Measurements from ENCODE around the gene VWA3B.
"Not testable (repeated sequence)": the region's sequence is repeated elsewhere in the genome, so short reads cannot be mapped to it uniquely, and the experiment has no call there.

Gene VWA3B

DNA sequence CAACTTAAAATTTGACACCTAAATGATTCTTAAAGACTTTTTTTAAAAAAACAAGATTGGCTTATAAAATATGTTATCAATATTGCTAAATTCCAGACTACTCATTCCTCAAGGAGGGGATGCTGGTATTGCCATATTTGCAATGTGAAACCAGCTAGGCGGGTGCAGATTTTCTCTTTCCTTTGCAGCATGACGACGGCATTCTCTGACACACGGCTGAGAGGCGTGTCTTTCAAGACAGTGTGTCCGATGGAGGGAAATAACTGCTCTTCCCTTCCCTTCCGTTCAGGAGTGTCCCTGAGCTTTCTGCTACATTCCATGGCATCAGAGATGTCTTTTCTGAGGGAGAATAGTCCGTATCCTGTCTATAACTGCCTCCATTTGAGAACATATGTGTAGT is 221.1 kb downstream of the VWA3B start:
- DNase-seq, result no peak

DNA sequence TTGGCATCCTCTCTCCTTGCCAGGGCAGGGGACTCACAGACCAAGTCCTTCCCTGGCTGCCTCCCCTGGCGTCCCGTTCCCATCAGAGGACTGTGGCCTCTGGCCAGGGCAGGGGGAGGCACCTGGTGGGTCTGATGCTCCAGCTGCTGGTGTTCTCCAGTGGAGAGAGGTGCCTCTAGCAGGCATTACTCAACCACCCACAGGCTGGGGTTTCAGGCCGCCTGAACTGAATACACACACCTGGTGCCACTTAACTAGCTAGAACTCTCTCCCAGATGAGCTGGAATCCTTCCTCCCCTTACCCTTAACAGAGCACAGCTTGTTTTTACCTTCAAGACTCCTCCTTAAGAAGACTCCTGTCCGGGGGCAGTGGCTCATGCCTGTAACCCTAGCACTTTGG is 221.6 kb downstream of the VWA3B start:
- no peak for DNase-seq

DNA sequence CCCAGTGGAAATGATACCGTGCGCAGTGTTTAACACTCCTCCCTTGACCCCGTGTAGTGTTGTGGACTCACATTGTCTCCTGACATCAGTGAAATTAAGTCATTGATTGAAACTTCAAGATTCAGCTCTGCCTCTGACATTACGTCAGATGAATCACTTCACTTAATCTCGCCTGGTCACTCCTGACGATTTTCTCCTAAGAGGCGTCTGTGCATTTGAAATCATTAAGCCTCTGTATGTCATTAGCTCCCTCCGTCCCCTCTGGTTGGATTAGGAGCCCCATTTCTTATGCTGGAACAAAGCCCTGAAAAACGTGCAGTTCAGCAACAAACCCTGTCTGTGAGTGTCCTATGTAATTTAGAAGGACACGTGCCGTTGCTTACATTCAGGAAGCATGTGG is 222.6 kb downstream of the VWA3B start:
- no peak for DNase-seq

DNA sequence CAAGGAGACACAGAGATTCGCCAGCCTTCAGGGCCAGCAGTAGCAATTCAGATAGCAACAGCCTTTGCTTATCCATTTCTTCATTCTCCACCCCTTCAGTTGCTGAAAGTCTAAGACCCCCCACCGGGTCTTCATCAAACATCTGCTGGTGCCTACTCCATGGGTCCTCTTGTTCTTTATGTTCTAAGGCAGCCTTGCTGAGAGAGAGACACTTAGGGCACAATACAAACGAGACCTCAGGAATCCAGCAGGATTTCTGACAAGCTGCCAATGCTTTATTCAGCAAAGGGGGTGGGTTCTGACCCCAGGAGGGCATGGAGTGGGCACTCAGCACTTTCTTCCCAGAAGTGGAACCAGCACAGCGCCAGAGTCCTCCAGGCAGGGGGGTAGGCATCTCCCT is 223.0 kb downstream of the VWA3B start:
- no peak for DNase-seq

DNA sequence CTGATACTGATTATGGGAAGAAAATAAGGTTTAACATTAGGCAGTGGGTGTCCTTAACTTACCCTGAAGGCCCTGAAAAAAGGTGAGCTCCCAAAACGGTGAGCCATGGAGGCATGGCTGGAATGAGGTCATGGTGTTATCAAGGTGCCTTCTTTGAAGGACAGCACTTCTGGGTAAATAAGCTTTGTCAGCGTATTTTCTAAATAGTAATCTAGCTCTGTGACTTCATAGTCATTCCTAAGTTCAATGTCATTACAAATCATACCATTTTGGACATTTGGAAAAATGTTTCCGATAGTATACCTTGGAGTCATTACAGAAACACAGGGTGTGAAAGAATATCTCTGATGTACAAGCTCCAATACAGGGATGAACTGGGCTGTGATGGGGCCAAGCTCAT is 224.1 kb downstream of the VWA3B start:
- no peak for DNase-seq

DNA sequence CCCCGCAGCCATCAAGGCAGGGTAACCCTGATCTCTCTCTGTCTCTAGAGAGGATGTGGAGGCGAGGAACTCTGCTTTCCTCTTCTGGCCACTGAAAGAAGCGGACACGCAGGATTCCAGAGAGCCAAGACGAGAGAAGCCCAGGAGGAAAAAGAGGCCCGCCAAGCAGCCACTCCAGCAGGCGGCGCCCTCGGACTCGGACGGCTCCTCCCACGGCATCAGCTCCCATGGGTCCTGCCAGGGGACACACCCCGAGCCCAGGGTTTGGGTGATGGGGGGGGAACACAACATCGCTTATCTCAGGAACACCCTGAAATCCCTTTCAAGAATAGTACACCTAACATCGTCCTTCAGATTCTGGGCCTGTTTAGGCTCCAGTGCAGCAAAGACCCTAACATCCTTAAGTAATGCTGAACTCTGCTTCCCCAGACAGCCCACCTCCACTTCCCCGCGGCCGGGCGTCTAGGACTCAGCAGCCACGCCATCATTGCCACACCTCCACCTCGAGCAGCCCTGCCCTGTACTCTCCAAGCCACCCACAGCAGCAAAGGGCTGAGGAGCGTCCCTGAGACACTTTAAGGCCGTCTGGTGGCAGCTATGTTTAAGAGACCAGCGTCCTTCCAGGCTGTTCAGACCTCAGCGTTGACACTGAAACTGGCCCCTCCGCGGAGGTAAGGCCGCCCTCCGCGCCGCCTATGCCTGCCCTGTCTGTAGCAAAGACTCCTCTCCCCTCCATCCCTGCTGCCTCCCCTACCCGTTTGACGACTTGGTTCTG is 225.0 kb downstream of the VWA3B start:
- no peak for DNase-seq

DNA sequence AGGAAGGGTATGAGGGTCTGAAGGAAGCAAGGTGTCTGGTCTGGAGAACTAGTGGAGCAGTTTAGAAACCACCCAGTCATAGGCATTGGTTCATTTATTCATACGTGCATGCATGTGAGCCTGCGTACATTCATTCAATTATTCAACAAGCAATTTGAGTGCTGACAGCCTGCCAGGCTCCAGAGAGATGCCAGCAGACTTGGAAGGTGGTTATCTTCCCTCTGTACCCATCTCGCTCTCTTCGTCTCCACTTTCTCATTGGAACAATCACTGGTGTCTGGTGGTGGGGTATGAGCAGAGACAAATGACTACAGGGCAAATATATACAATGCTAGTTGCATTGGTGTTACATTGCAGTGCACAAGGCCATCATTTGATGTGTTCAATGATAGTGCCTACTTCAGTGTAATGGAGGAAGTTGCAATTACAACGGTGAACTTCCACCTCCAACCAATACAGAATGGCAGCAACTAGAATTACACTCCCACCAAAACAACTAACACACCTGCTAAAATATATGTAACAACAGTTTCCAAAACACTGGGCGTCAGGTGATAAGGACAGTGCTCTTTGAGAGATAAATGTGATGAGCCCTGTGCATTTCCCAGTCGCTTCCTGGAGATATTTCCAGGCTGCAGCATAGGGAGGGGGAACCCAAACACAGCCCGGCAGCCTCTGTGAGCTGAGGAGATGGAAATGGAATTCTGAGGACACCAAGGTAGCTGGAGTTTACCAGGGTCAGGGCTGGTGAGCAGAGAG is 226.7 kb downstream of the VWA3B start:
- no peak for DNase-seq

DNA sequence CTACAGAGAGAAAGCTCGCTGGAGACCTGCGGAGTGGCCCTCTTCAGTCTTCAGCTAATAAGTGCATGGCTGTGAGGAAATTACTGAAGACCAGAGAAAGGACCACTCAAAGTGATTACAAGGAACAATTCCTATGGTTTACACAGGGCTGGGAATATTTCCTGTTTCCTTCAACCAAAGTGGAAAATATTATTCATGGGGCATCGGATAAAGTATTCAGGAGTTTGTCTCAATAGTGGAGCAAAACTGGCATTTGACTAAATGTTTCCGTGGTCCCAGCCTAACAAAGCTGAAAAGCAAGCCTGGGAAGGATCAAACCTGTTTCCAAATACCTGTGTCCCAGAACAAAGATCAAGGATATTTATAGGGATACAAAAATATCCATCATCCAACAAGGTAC is 227.3 kb downstream of the VWA3B start:
- no peak for DNase-seq

DNA sequence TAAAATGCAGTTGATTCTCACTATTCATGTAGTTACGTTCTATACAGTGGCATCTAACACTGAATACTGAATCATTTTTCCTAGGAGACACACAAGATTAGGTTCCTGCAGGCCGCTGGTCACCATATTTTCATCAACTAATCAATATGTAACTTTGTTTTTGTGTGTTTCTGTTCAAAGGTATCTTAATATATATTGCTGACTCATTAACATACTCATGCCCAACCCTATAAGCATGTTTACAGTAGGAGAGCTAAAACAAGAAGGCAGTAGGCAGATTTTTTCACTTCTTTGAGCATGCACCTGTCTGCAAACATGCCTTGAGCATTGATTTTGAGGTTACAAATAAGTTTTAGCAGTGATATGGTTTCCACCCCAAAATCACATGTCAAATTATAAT is 229.0 kb downstream of the VWA3B start:
- DNase-seq, result no peak

DNA sequence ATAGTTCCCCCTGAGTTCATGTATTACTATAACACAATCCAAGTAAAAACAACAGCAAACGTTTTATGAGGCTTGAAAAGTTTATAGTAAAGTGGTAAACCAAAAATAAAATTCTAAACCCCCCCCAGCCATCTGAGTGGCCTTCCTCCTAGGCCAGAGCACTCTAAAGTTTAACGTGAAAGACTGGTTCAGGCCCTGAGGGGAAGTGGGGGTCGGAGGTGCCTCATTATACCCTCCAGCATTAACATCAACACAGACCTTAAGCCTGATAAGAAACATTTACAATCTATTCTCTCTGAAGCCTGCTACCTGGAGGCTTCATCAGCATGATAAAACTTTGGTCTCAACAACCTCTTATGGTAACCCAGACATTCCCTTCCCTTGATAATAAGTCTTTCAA is 230.2 kb downstream of the VWA3B start:
- DNase-seq, result no peak

DNA sequence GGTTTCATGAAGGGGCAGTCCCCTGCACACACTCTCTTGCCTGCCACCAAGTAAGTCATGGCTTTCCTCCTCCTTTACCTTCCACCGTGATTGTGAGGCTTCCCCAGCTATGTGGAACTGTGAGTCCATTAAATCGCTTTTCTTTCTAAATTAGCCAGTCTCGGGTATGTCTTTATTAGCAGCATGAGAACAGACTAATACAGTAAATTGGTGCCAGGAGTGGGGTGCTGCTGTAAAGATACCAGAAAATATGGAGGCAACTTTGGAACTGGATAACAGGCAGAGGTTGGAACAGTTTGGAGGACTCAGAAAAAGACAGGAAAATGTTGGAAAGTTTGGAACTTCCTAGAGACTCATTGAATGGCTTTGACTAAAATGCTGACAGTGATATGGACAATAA is 233.2 kb downstream of the VWA3B start:
- DNase-seq, result not testable (repeated sequence)

DNA sequence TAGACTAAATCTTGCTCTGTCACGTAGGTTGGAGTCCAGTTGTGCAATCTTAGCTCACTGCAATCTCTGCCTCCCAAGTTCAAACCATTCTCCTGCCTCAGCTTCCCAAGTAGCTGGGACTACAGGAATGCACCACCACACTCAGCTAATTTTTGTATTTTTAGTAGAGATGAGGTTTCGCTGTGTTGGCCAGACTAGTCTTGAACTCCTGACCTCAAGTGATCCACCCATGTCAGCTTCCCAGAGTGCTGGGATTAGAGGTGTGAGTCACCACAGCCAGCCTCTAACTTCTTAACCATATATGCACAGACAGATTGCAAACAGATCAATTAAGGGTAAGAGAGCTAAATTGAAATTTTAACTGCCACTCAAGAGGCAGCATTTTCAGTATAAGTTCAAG is 237.2 kb downstream of the VWA3B start:
- DNase-seq, result no peak

DNA sequence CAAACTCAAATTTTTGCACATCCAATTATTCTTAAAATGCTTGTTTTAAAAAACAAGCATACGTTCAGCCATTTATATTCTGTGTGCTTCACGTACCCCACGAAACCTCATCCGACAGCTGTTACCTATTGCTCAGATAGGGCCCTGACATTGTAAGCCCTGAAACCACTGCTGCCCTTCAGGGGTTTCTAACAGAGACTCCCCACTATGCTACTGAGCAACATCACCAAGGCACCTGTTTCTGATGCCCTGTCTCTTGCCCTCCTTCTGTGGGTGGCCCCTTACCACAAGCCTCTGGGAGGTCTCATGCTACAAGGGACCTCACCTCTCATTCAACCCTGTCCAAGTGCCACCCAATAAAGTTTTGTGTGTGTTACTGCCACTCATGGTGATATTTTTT is 240.8 kb downstream of the VWA3B start:
- no peak for DNase-seq

DNA sequence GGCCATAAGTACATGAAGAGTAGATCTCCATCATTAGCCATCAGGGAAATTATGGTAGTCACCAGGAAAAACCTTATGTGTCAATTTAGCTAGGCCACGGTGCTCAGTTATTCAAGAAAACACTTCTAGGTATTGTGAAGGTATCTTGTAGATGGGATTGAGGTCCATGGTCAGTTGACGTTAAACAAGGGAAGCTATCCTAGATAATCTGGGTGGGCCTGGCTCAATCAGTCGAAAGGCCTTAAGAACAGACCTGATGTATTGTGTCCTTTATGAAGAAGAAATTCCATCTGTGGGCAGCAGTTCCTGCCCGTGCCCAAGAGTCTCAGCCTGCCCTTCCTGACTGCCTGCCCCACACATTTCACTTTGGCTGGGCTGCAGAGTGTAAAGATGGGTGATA is 242.6 kb downstream of the VWA3B start:
- DNase-seq, result no peak

DNA sequence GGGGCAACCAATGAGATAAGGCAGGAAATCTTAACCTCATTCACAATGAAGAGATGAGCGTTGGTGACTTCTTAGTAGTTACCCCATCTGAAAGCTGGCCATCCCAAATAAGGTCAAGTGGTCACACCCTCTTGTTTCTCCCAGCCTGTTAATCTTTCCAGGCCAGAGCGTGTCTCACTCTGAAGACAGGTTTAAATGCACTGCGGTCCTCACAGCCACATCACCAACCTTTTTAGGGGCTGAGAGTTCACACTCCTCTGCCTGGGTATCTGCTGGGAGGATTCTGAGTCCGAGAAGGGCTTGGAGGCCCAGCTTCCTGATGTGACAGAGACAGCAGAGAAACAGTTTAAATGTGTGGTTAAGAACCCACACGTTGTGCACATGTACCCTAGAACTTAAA is 246.0 kb downstream of the VWA3B start:
- DNase-seq, result no peak

DNA sequence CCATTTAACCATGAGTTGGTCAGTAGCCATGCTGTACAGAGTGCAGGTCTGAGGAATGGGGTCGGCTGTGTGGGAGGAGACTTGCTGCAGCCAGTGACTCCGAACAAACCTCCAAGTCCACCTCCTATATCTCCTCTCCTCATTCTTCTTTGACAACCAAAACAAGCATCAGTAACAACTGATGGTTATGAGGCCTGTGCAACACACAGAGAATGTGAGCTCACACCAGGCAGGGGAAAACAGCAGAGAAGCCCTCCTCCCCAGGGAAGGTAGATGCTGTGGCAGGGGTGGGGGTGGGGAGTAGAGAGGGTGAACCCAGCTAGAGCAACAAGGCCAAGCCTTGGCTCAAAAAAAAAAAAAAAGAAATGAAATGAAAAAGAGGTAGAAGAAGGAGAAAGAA is 247.0 kb downstream of the VWA3B start:
- DNase-seq, result no peak

DNA sequence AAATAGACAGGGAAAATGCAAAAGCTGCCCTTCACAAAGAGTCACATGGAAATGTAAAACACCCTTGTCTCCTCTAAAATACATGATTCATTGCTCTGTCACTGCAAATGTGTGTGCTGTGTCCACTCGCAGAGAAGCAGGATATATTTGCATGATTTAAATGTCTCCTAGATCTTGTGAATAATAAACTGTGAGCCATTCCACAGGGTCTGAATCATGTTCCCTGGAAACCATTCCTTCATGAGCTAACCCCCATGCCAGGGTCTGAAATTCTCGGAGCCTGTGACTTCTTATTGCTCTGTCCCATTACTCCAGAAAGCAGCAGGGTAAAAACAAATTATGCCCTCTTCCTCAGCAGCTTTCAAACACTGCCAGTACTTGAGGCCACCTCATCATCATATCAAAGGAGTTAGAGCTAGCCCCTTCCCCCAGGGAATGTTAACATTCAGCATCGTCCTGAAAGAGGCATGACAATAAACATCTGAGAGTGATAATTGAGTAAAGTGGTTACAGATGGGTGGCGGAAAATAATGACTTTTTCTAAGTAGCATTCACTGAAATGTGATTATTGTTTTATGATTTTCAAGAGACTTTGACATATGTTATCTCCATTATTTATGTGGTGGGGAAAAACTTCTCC is 247.6 kb downstream of the VWA3B start:
- no peak for DNase-seq

DNA sequence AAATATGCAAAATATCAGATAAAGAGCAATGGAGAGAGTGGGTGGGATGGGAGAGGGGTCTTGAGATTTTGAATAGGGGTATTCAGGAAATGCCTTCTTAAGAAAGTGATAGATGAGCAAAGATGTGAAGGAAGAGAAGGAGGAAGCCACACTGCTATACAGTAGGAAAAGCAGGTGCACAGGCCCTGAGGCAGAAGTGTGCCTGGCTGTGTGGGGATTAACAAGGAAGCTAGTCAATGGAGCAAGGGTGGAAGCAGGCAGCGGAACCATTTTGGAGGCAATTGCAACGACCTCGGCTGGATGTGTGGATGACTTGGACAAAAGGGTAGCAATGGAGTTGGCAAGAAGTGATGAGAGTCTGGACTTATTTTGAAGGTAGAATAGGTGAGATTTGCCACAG is 248.3 kb downstream of the VWA3B start:
- no peak for DNase-seq

DNA sequence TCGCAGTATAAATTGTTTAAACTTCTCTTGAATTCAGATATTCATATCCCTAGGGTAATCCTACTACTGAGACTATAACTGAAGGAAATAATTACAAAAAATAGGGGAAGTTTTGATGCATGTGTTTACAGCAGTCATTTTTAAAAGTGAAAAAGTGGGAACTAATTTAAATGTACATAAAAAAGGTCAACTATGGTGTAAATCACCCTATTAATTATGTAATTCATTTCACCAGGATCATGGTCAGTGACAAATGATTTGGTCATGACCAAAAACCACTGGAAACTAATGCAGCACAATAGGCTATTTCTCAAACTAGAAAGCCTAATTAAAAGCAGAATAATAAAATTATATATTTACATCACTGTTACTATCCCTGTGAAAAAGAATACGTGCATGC is 254.3 kb downstream of the VWA3B start:
- no peak for DNase-seq

DNA sequence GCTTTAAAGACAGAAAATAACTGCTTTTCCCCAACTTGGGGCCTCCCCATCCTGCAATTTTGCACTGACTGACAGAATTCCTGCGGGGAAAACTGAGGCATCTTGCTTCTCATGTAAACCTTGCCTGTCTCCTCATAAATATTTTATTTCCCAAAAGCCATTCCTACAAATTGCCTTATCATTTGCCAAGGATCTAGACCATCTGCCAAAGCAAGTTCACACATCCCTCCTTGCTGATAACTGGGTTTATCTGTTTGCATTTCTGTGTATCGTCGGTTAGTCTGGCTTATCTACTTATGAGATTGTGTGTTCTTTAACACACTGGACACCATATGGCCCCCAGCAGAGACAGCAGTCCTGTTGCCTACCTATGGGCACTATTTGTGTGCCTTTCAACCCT is 256.3 kb downstream of the VWA3B start:
- no peak for DNase-seq

DNA sequence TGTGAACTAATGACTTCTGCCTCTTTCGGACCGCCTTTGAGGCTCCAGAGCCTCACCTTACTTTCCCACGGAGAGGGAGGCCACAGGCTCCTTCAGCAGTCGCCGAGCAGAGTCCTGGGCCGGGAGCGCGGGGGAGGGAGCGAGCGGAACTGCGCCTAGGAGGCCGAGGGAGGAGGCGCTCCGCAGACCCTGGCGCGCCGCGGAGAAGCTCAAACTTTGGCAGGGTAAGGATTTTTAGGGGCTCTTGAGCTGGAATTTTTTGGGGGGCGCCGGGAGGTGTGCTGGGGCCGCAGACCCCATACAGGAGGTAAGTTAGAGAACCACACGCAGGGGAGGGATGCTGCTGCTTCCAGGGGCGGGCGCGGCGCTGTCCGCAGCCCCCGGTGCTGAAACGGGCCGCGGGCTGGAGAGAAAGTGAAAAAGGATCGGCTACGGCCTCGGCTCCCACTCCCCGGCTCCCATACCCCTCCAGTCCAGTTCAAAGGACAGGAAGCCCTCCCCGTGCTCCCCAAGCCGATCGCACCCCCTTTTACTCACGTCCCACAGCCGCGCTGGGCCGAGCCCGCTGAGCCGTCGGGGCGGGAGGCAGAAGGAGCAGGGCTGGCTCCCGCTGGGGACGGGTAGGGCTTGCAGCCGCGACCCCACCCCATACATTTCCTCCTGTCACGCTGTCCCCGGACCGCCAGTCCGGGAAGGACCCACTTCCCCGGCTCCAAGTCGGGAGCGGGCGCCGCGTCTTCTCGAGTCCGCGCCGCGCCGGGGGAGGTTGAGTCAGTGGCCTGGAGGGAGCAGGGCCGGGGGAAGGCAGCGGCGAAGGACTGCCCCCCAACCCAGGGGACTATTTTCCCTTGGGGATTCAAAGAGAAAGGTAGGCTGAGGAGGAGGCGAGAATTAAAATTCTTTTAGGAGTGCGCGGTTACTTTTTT is 259.6 kb downstream of the VWA3B start, which contains the start of gene CNGA3:
TSS of gene CNGA3 (plus strand) at position 146 of the 926 bp plus-strand sequence. CDS start 23,520 bp downstream, outside the sequence.
- no peak for DNase-seq

DNA sequence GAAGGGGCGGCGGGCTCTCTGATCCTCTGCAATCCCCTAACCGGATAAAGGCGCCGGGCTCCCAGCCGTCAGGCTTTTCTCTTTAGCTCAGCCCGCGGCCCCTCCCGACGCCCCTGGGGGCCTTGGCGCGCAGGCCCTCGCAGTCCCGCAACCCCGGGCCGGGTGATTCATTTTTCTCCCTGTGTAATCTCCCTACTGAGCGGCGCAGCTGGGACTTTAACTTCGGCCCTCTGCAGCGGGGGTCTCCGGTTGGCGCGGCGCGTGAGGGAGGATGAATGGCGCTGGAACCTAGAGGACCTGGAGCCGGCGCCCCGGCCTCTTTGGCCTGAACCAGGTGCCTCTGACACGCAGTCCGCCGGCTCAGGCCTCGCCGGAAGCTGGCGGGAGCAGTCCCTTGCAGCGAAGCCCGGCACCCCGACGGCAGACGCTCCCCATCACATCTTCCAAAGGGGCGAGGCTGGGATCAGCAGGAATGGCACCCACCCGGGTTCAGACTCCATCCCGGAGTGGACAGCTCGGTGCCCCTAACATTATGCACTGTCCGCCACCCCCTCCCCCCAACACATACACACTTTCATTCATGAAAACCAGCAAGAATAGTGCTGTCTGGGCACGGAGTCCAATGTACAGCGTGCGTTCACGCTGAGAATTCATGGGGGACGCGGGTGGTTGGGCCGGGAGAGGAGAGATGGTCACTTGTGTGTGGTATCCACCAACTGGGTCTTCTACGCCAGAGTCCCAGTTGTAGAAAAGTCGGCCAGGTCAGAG is 260.5 kb downstream of the VWA3B start:
- no peak for DNase-seq
